Upper lobe of left lung (tissue), 4 donors: ENCODE data around the gene INO80E.

Source experiments
- CTCF ChIP-seq, 6 experiments: fragments of 450-650 bp in 4 of 6; fragments of 200-600 bp in 2 of 6; sonication (generic) in 2 of 6; IDR thresholded peaks; one replicate each; pipeline ENCODE4 v1.5.1; 2016 to 2019; ENCODE audit warnings: antibody characterized with exemption in 6 of 6
- EP300 ChIP-seq, 4 donors: sonication (generic); formaldehyde crosslinking; IDR thresholded peaks; one replicate each; pipeline ENCODE4 v1.5.1; 2017; ENCODE audit warnings: antibody characterized with exemption in 4 of 4, control low read depth in 2 of 4
- POLR2A ChIP-seq, 4 donors: fragments of 450-650 bp; IDR thresholded peaks; one replicate each; pipeline ENCODE4 v1.5.1; 2016 to 2017; ENCODE audit warnings: antibody characterized with exemption in 4 of 4, mild to moderate bottlenecking in 2 of 4

- TF ChIP-seq POLR2A (IDR thresholded peaks at IDR 0.05), result no peak
- no peak for TF ChIP-seq CTCF (IDR thresholded peaks at IDR 0.05)
- no peak for TF ChIP-seq EP300 (IDR thresholded peaks at IDR 0.05)
Observed at GRCh38 chr16:29983420-29984136, 12.5 kb upstream of the INO80E start.
